HepG2 (cell line): ENCODE measurements around the gene TNFRSF6B. TPM values are rescaled to one million over a fixed set of nuclear protein-coding genes. Genes with fewer than 3 reads are reported as not detected.

Experiments used
- AKAP8 ChIP-seq: sonication (generic); formaldehyde crosslinking; IDR thresholded peaks from 2 replicates; pipeline ENCODE4 v1.5.1; 2020; ENCODE audit warnings: mild to moderate bottlenecking, missing genetic modification reagents
- ELF1 ChIP-seq: sonication (generic); formaldehyde crosslinking; IDR thresholded peaks from 2 replicates; pipeline ENCODE4 v1.4.0; 2020; ENCODE audit warnings: missing genetic modification reagents
- FOXC1 ChIP-seq: sonication (generic); formaldehyde crosslinking; IDR thresholded peaks from 2 replicates; pipeline ENCODE4 v1.8.0; 2022; ENCODE audit warnings: mild to moderate bottlenecking, missing genetic modification reagents, borderline replicate concordance
- GLI4 ChIP-seq: sonication (generic); formaldehyde crosslinking; IDR thresholded peaks from 2 replicates; pipeline ENCODE4 v1.5.1; 2020; ENCODE audit warnings: missing genetic modification reagents, mild to moderate bottlenecking, moderate library complexity, borderline replicate concordance
- GMEB2 ChIP-seq: IDR thresholded peaks from 2 replicates; pipeline ENCODE4 v1.6.1; 2016; ENCODE audit warnings: missing biosample characterization, missing genetic modification reagents, low read depth
- GTF3A ChIP-seq: sonication (generic); formaldehyde crosslinking; conservative IDR thresholded peaks from 2 replicates; pipeline ENCODE4 v1.4.0; 2020; ENCODE audit warnings: mild to moderate bottlenecking, missing genetic modification reagents
- LBX2 ChIP-seq: sonication (generic); formaldehyde crosslinking; IDR thresholded peaks from 2 replicates; pipeline ENCODE4 v1.5.0; 2020; ENCODE audit warnings: missing genetic modification reagents, mild to moderate bottlenecking, borderline replicate concordance
- NAIF1 ChIP-seq: sonication (generic); formaldehyde crosslinking; IDR thresholded peaks from 2 replicates; pipeline ENCODE4 v1.5.0; 2020; ENCODE audit warnings: mild to moderate bottlenecking, missing genetic modification reagents, borderline replicate concordance
- NCOA1 ChIP-seq: sonication (generic); formaldehyde crosslinking; IDR thresholded peaks from 2 replicates; pipeline ENCODE4 v1.9.0; 2021; ENCODE audit warnings: missing genetic modification reagents
- NFE2 ChIP-seq: sonication (generic); formaldehyde crosslinking; IDR thresholded peaks from 2 replicates; pipeline ENCODE4 v1.4.0; 2020; ENCODE audit warnings: missing genetic modification reagents
- NFKBIZ ChIP-seq: IDR thresholded peaks from 2 replicates; pipeline ENCODE4 v1.6.1; 2018; ENCODE audit warnings: missing genetic modification reagents, missing compliant biosample characterization
- REL ChIP-seq: sonication (generic); formaldehyde crosslinking; conservative IDR thresholded peaks from 2 replicates; pipeline ENCODE4 v1.8.0; 2022; ENCODE audit warnings: mild to moderate bottlenecking, missing genetic modification reagents, moderate library complexity
- SAP130 ChIP-seq: IDR thresholded peaks from 2 replicates; pipeline ENCODE4 v1.6.1; 2016; ENCODE audit warnings: low read depth
- TBP ChIP-seq: sonication (generic); formaldehyde crosslinking; IDR thresholded peaks from 2 replicates; pipeline ENCODE4 v1.5.0; 2020; ENCODE audit warnings: missing genetic modification reagents
- ZKSCAN8 ChIP-seq: IDR thresholded peaks from 2 replicates; pipeline ENCODE4 v1.6.1; 2016; ENCODE audit warnings: borderline replicate concordance, missing genetic modification reagents, missing compliant biosample characterization
- ZMAT3 ChIP-seq: sonication (generic); formaldehyde crosslinking; conservative IDR thresholded peaks from 2 replicates; pipeline ENCODE4 v1.7.0; 2021; ENCODE audit warnings: missing genetic modification reagents
- ZNF263 ChIP-seq: sonication (generic); formaldehyde crosslinking; IDR thresholded peaks from 2 replicates; pipeline ENCODE4 v1.4.0; 2020; ENCODE audit warnings: missing genetic modification reagents
- ZNF362 ChIP-seq: sonication (generic); formaldehyde crosslinking; IDR thresholded peaks from 2 replicates; pipeline ENCODE4 v1.4.0; 2020; ENCODE audit warnings: missing genetic modification reagents, mild to moderate bottlenecking, borderline replicate concordance
- ZNF441 ChIP-seq: sonication (generic); formaldehyde crosslinking; IDR thresholded peaks from 2 replicates; pipeline ENCODE4 v1.7.0; 2021; ENCODE audit warnings: missing genetic modification reagents, borderline replicate concordance
- ZNF570 ChIP-seq: sonication (generic); formaldehyde crosslinking; IDR thresholded peaks from 2 replicates; pipeline ENCODE4 v1.4.0; 2020; ENCODE audit warnings: mild to moderate bottlenecking, missing genetic modification reagents, borderline replicate concordance
- ZNF777 ChIP-seq: sonication (generic); formaldehyde crosslinking; IDR thresholded peaks from 2 replicates; pipeline ENCODE4 v1.4.0; 2020; ENCODE audit warnings: missing genetic modification reagents
- ZZZ3 ChIP-seq: sonication (generic); formaldehyde crosslinking; IDR thresholded peaks from 2 replicates; pipeline ENCODE4 v1.4.0; 2020; ENCODE audit warnings: missing genetic modification reagents, mild to moderate bottlenecking, borderline replicate concordance
- polyA plus RNA-seq, 8 experiments: library from polyadenylated mRNA; depleted of rRNA in 3 of 8; stranded (reverse) in 7 of 8; unstranded in 1 of 8; fragments of >200 nt; fragmentation: Illumina TruSeq in 4 of 8; extraction: Trizol in 4 of 8; gene quantifications; 2 replicates each; pipeline versions ENCODE4 v1.2.1 to v1.2.3, GENCODE V29; 2011 to 2016; ENCODE audit warnings: low read depth in 4 of 8, missing spikeins in 1 of 8, mixed read lengths in 1 of 8; ENCODE audit not compliant: insufficient read depth in 1 of 8
- total RNA-seq, 5 experiments: library from RNA; depleted of rRNA; stranded (reverse); fragments of >200 nt; fragmentation: Illumina TruSeq; extraction: Trizol; gene quantifications; 2 replicates each; pipeline ENCODE4 v1.2.3, GENCODE V29; 2016; ENCODE audit warnings: low read depth in 1 of 5
- TF ChIP-seq, protein P1 (sequence below): sonication (generic); formaldehyde crosslinking; IDR thresholded peaks from 2 replicates; pipeline ENCODE4 v1.5.0; 2020; ENCODE audit warnings: mild to moderate bottlenecking, missing genetic modification reagents
- TF ChIP-seq, protein P2 (sequence below): IDR thresholded peaks from 2 replicates; pipeline ENCODE4 v1.6.1; 2016; ENCODE audit warnings: missing compliant biosample characterization, missing genetic modification reagents, borderline replicate concordance

The TNFRSF6B gene
- total and polyA plus RNA-seq, 2 of the 13 experiments (the other 11 are each of a cell fraction or from before 2014, with no cell fraction given): 0.24 TPM; not detected in 1

GRCh38 chr20:63740627-63741353, 44.3 kb downstream of the TNFRSF6B start (continued):
- TF ChIP-seq GMEB2 (CRISPR knock-in tag): peak; percentile 57; the same call in 1 of the 2 replicates
- peak; percentile 87; the same call in 1 of the 2 replicates for TF ChIP-seq ZKSCAN8 (CRISPR knock-in tag)
- TF ChIP-seq ZNF570: peak; percentile 92; the same call in 1 of the 2 replicates
- peak; percentile 72; the same call in 1 of the 2 replicates for TF ChIP-seq ZNF777 (CRISPR knock-in tag)
- peak; percentile 68 for TF ChIP-seq ZZZ3 (CRISPR knock-in tag)
- TF ChIP-seq ZNF441: peak; percentile 68; the same call in 1 of the 2 replicates
- peak; percentile 92 for TF ChIP-seq NCOA1 (CRISPR knock-in tag)
- TF ChIP-seq SAP130 (CRISPR knock-in tag): peak; percentile 100
- peak; percentile 73 for TF ChIP-seq ZNF263 (CRISPR knock-in tag)
- TF ChIP-seq, protein P1, sequence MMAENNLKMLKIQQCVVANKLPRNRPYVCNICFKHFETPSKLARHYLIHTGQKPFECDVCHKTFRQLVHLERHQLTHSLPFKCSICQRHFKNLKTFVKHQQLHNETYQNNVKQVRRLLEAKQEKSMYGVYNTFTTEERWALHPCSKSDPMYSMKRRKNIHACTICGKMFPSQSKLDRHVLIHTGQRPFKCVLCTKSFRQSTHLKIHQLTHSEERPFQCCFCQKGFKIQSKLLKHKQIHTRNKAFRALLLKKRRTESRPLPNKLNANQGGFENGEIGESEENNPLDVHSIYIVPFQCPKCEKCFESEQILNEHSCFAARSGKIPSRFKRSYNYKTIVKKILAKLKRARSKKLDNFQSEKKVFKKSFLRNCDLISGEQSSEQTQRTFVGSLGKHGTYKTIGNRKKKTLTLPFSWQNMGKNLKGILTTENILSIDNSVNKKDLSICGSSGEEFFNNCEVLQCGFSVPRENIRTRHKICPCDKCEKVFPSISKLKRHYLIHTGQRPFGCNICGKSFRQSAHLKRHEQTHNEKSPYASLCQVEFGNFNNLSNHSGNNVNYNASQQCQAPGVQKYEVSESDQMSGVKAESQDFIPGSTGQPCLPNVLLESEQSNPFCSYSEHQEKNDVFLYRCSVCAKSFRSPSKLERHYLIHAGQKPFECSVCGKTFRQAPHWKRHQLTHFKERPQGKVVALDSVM (CRISPR knock-in tag): peak; percentile 50; the same call in 1 of the 2 replicates
- peak; percentile 97 for TF ChIP-seq AKAP8 (CRISPR knock-in tag)
- no peak for TF ChIP-seq REL (CRISPR knock-in tag)
- peak; percentile 95; the same call in 1 of the 2 replicates for TF ChIP-seq GLI4
- no peak; the same call in 1 of the 2 replicates for TF ChIP-seq TBP
- TF ChIP-seq NFE2 (CRISPR knock-in tag): peak; percentile 26; the same call in 1 of the 2 replicates
- peak; percentile 82; the same call in 1 of the 2 replicates for TF ChIP-seq NAIF1 (CRISPR knock-in tag)
- peak; percentile 45; the same call in 1 of the 2 replicates for TF ChIP-seq ZNF362 (CRISPR knock-in tag)
- peak; percentile 64 for TF ChIP-seq ZMAT3
- TF ChIP-seq NFKBIZ (CRISPR knock-in tag): peak; percentile 94
- TF ChIP-seq, protein P2, sequence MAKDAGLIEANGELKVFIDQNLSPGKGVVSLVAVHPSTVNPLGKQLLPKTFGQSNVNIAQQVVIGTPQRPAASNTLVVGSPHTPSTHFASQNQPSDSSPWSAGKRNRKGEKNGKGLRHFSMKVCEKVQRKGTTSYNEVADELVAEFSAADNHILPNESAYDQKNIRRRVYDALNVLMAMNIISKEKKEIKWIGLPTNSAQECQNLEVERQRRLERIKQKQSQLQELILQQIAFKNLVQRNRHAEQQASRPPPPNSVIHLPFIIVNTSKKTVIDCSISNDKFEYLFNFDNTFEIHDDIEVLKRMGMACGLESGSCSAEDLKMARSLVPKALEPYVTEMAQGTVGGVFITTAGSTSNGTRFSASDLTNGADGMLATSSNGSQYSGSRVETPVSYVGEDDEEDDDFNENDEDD (CRISPR knock-in tag): peak; percentile 85
- peak; percentile 87; the same call in 1 of the 2 replicates for TF ChIP-seq FOXC1 (CRISPR knock-in tag)
- peak; percentile 63 for TF ChIP-seq LBX2 (CRISPR knock-in tag)
- no peak for TF ChIP-seq GTF3A
- peak; percentile 79 for TF ChIP-seq ELF1 (CRISPR knock-in tag)
